Left colon (tissue), 2 donors: ENCODE results near the gene NAV2. TPM values are rescaled to one million over a fixed set of nuclear protein-coding genes. Genes with fewer than 3 reads are reported as not detected.

Source experiments
- ATAC-seq: fragments of 200-7000 bp; cut with Tn5 transposase; one replicate; pipeline ENCODE4 v1.9.1; 2020; ENCODE audit warnings: mild to moderate bottlenecking, moderate library complexity
- DNase-seq, 2 donors: peaks; one replicate each; pipeline ENCODE4 v3.0.0-alpha.2; 2020
- intact Hi-C, 2 donors: fragments of 100-400 bp; cut with DNase I in 1 of 2; cut with micrococcal nuclease in 1 of 2; formaldehyde crosslinking; loops; one replicate each; pipeline versions ENCODE4 v1.11.2 to v1.14.0; 2022; cut with DNase I, micrococcal nuclease
- total RNA-seq, 2 donors: library from RNA; stranded (reverse); fragmentation: NEBNext Ultra II Directional; extraction: Animal tissue kit (Norgen Biotek cat#: 25700); gene quantifications; one replicate each; pipeline ENCODE4 v1.2.1, GENCODE V29; 2021
- donor health status: DM: no; HTN: no; CAD: no.
- donor health status: DM: yes; HTN: yes; CAD: no.

The NAV2 gene
- total RNA-seq, 2 donors from 2014 or later = 16.1 to 21.7 TPM

DNA sequence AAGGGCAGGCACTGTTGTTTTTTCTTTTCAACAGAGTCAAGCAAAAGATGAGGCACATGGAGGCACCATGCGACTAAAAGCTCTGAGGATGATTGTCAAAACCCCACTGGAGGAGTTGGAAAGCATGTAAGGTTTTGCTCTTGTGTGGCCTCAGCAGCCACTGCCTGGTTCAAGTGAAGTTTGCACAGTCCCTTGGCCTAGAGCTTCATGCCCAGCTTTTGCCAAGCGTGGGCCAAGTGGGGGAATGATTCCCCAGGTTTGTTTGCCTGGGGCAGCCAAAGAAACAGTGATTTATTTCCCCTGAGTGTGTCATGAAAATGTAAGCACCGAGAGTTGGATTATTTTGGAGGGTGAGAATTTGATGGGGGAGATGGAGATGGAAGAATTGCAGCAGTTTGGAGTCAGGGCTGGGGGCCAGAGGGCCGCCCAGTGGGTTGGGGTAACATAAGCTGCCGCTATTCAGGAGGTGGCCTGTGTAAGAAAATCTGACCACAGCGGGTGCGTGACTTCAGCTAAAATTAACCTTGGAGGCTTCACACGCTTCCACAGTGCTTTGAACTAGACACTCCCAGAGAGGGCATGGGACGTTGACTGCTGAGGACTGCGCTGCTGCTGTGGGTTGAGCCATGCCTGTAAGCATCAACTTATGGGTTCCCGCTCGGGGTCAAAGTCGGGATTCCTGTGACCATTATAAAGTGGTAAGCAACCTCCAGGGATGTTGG lies 100.7 kb downstream of the NAV2 start:
- ATAC-seq = no peak
- intact Hi-C loops = no loop called here
- no peak for DNase-seq

DNA sequence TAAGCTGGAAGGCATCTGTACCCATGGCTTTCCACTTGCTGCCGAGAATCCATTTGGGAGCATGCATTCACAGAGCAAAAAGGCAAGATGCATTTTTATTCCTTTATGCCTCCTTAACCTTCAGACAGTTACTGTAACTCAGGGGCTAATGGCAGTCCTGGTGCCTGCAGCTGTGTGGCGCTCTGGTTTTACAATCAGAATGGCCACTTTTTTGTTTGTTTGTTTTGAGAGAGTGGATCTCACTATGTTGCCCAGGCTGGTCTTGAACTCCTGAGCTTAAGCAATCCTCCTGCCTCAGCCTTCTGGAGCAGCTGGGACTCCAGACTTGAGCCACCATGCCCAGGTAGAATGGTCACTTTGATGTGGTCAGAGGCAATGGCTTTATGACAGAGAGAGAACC lies 101.8 kb downstream of the NAV2 start:
- ATAC-seq (no peak), DNase-seq (no peak)
- intact Hi-C loops = no loop called here

DNA sequence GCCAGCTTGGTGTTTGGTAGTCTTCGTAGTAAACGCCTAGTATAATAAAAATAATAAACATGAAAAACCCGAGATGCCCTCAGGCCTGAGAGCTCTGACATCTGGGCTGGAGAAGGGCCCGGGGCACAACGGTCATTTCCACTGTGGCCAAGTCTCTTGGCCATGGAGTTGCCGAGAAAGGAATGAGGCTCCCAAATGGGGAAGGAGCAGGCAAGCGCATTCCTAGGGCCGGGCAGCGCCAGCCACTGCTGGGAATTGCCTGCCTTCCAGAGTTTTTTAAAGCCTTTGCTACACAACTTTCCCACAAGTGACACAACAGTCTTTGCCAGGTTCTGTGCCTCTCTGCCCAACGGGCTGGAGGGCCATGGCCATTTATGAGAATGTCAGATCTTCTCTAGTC lies 103.4 kb downstream of the NAV2 start:
- ATAC-seq (no peak), DNase-seq (no peak)
- intact Hi-C loops = no loop called here

DNA sequence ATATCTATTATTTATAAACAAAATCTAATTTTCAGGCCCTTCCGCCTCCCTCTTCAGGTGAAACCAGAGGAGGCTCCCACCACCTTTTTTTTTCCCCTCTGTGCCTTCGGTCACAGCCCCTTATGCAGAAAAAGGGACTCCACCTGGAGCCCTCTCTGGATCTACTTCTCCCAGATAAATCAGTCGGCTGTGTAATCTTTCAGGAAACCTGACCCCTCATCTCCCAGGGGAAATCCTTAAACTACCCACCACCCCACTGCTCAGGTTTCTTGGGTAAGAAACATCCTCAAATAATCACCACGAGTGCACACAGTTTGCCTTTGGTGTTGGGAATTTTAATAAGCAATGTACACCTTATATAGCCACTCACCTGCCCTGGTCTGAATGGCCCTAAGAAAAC lies 104.2 kb downstream of the NAV2 start:
- intact Hi-C loops = no loop called here
- ATAC-seq = no peak
- DNase-seq = no peak

DNA sequence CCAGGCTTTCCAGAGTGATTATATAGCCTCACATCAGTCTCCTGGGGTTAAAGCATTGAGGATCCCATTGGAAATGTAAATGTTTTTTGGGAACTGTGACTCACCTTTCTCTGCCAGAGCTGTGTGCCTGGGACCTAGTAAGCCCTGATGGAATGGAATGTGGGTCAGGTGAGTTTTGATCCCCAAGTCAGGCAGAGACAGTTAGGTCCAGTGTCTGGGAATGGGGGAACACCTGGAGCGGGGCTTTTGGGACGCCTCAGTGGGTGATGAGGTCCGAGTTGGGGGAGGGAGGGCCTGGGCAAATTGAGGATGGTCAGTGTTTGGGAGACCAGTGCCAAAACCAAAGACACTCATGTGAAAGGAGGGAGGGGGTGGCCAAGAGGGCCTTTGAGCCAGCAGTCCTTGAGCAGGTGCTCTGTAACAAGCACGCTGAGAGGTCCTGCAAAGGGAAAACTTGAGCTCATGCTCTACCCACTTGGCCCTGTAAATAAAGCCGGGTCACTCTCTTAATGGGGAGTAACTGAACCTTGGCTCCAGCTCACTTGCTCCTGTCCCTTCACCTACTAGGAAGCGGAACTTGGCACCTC lies 104.7 kb downstream of the NAV2 start:
- intact Hi-C loops = no loop called here

DNA sequence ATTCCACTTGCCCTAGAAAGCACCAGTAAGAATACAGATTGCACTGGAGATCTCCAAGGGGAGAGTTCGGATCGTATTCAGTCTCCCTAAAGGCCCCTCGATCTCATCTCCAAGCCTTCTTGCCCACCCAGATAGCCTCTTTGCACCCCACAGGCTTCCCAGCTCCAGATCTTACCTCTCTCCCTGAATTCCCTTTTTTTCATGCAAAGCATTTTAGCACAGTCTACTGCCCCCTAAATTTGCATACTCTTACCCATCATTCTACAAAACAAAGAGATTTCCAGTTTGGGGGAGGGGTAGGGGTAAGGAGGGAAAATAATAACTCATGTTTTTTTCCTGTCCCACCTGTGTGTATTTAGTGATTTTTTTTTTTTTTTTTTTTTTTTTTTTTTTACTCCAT lies 105.2 kb downstream of the NAV2 start:
- DNase-seq = no peak
- intact Hi-C loops = no loop called here
- ATAC-seq = no peak

More for the DNA sequence above, 104.7 kb downstream of the NAV2 start:
- ATAC-seq (no peak), DNase-seq (no peak)

DNA sequence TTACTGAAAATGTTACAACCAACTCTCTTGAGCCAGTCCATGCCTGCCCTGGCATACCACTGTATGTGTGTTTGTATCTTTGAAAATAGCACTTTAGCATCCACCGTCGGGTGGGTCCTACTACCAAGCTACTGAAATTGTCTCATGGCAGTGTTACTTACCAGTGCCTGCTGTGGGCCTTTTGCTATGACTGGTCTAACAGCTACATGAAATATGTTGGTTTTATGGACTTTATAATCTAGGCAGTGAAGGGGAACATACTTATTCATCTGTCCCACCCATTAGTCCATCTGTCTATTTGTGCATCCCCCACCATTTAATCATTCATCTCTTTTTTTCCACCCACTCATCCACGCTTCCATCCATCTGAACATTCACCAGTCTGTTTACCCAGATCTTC lies 106.0 kb downstream of the NAV2 start:
- no peak for ATAC-seq
- intact Hi-C loops = no loop called here

DNA sequence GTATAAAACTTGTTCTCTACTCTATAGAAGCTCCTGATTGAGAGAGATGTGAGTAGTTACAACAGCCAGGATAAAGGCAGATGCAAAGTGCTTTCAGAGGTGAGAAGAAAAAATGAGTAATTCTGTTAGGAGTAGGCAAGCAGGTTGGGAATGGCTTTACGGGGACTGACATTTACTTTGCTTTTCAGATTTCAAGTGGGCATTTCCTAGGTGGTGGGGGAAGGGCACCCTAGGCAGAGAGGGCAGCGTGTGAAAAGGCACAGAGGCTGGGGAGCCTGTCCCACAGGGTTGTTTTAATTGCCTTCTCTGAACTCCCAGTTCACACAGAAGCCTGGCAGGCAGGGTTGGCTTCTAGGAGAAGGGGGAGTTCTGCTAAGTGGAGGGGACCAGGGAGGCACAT lies 106.5 kb downstream of the NAV2 start:
- no peak for ATAC-seq
- intact Hi-C loops = no loop called here

More for the DNA sequence above, 106.0 kb downstream of the NAV2 start:
- DNase-seq = no peak

DNA sequence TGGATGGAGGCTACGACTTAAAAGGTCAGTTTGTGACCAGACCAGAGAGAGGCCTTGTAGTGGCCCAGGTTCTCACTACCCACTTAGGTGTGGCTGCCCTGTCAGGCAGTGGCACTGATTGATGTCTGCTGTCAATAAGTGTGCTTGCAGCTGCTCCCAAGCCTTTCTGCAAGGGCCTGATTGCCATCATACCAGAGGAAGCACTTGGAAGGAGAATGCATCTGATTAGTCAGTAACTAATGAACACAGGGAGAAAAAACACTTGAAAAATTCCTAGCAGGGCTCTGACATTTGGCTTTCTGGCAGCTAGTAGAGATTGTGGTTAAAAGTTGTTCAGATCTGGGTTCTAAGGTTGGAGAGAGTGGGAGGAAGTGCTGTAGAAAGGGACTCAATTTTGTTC lies 107.5 kb downstream of the NAV2 start:
- DNase-seq (no peak), ATAC-seq (no peak)
- intact Hi-C loops = no loop called here

More for the DNA sequence above, 106.5 kb downstream of the NAV2 start:
- no peak for DNase-seq

DNA sequence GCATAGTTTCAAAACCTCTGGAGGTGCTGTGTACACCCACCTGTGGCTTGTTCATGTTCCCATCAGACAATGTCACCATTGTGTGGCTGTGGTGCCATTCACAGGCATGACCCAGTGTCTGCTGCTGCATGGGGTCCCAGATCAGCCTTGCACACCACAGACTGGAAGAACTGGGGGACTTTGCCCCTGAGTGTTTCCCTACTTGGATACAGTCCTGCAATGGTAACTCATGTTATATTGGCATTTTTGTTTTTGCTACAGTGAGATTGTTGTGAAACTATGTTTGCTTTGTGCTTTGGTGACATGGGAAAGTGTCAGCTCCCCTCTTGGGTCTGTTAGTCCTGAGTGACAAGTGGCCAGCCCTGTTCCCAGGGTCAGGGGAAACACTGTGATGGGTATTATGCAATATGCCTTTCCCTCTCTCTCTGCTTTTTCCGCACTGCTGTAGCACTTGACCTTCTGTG lies 108.8 kb downstream of the NAV2 start:
- ATAC-seq (peak; percentile 9), DNase-seq (no peak)
- intact Hi-C loops = no loop called here

DNA sequence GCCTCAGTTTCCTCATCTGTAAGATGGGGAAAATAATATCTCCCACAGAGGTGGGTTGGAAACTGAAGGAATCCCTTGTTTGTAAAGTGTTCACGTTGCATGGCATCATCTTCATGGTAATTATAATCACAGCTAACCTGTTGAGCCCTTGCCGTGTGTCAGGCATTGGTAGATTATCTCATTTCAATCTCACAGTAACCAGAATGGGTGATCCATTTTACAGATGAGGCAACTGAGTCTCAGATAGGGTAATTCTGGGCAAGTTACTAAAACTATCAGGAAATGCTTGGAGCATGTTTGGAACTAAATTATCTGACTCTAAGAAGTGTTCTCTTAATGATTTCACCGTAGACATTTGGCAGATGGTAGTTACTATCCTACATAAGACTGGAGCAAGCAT lies 109.4 kb downstream of the NAV2 start:
- no peak for ATAC-seq
- intact Hi-C loops = no loop called here

DNA sequence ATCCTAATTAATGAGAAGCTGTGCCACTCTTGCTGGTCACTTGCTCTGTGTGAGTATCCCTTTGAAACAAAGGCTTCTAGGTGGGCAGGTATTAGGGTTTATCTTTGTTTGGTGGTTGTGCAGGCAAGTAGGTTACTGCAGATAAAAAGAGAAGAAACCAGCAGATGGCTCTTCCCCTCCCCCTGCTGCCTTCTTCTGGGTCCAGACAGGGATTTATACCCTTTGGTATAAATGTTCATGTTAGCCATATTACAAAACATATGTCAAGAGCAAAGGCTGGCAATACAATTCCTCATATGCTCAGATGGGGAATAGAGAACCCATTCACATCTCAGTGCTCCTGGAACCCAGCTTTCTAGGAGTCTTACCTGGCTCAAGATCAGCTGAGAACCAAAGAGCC lies 109.9 kb downstream of the NAV2 start:
- DNase-seq = no peak
- ATAC-seq = no peak
- intact Hi-C loops = no loop called here

More for the DNA sequence above, 109.4 kb downstream of the NAV2 start:
- no peak for DNase-seq

DNA sequence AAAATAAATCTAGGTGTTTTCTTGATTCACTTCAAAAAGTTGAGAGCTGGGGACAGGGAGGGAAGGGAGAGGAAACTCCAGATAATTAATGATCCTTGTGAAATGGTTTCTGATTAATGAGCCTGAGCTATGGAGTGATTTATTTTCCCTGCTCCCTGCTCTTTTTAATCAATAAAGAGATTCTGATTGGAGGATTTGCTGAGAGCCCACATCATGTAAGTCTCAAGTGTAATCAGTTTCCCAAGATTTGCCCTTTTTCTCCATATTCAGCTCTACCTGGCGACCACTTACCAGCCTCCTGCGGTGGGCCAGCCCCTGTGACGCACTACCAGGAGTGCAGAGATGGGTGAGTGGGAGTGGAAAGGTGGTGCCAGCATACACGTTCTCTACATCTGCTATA lies 114.0 kb downstream of the NAV2 start:
- intact Hi-C loops = no loop called here
- ATAC-seq (no peak), DNase-seq (no peak)

DNA sequence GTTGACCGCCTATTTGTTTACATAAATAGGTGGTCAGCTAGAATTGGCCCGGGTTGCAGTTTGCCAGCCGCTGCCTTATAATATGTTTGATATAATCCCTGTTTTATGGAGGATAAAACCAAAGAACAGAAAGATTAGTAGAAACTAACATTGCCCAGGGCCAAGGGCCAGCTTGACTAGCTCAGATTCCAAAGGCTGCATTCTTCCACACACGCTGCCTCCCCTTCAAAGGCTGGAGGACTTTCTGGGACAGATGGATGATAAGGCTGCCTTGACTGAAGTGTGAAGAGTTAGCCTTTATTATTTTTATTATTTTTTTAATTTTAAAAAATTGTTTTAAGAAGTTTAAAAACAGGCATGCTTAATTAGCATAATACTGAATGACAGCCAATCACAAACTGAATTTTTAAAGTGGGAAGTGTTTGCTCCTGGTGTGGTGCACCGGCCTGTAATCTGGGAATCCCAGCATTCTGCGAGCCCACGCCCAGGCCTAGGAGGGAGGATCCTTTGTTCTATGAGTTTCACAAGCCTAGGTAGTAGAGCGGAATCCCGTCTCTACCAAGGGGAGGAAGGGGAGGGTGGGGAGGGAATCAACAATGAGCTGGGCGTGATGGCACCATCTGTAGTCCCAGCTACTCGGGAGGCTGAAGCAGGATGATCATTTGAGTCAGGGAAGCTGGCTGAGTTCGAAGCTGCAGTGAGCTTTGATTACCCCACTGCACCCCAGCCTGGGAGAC lies 114.9 kb downstream of the NAV2 start:
- intact Hi-C loops = no loop called here
- ATAC-seq = no peak
- DNase-seq = no peak

DNA sequence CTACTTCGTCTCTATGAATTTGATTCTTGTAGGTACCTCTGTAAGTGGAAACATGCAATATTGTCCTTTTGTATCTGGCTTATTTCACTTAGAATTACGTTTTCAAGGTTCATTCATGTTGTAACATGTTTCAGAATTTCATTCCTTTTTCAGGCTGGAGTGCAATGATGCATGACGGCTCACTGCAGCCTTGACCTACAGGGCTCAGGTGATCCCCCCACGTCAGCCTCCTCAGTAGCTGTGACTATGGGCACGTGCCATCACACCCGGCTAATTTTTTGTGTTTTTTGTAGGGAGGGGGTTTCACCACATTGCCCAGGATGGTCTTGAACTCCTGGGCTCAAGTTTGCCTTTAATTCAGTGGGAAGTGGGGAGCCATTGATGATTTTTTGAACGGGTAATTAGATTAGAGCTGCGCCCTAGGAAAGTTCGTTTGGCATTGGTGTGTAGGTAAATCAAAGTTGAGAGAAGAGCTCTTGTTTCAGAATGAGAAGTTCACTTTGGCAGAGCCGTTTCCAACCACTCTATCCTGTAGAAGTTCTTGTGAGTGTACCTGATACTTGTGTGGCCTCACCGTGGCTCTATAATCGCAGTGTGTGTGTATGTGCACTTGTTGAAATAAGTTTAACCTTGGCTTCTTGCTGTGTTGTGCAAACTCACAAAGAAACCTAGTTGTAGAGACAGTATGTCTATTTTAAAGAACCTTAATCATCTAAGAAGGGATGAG lies 115.9 kb downstream of the NAV2 start:
- DNase-seq (no peak), ATAC-seq (no peak)
- intact Hi-C loops = no loop called here

DNA sequence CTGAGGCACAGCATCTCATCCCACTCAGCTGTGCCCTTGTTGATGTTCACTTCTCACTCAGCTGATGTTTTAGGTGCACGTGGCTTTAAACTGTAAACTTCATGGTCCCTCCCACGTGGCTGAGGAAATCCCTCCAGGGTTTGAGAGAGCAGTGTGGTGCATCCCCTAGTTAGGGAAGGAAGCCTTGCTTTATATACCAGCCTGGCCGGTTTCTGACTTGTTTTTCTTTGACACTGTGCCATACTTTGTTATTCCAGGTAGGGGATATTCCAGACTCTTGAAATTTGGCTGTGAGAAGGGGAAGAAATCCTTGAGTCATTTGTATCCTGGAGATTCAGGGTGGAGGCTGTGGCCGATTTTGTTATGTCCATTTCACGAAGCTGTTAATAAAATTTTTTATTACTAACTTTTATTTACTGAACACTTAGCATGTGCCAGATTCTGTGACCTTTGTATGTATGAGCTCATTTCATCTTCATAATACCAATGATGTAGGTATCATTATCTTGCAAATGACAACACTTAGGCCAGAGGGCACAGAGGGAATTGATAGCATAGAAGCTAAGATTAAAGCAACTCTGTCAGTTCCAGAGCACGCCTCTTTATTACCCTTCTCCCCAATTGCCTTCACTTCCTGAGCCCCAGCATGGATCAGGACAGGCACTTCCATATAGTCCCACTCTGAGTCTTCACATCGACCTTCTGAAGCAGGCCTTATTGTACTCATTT lies 116.6 kb downstream of the NAV2 start:
- ATAC-seq = peak; percentile 95
- intact Hi-C loops = no loop called here
- peak; percentile 24 to 36 for DNase-seq

DNA sequence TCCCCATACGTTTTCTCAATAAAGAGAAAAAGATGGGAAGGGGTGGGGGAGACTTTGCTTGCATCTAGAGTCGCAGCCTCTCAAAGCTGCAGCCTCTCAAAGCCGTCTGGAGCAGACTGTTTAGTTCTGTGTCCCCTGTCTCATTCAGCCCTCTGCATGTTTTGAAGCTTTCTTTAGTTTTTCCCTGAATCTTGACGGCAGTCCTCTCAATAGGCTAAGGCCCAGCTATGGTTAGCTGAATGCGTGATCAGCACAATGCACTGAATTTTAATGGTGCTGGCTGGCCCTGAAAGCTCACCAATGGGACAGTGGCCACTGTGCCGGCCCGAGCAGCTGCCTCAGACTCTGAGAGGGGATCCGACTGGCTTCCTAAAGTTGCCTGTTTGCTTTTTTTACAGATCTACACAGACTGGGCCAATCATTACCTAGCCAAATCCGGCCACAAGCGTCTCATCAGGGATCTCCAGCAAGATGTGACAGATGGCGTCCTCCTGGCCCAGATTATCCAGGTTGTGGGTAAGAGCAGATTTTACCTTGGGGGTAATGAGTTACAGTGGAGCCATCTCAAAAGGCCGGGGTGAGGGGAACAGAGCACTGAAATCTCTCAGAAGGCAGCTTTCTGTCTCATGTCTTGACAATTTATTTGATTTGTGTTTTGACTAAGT lies 119.6 kb downstream of the NAV2 start:
- intact Hi-C loops = no loop called here
- ATAC-seq (no peak), DNase-seq (no peak)

DNA sequence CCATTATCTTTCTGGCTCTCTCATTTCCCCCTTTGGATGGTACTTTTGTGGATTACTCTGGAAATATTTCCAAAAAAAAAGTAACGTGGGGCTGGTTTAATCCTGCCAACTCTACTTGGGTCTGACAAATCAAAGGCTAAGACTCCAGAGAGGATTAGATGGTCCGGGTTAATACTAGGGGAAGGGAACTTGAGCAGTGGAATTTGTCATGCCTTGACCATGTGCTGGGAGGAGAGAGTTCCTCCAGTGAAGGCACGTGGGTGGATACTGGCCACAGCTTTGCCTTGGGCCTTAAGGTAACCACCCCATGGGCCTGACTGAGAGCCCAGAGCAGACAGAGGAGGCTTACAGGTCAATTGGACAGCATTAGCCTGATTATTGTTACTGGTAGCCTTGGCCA lies 120.3 kb downstream of the NAV2 start:
- DNase-seq (no peak), ATAC-seq (no peak)
- intact Hi-C loops = no loop called here
